Measurements from ENCODE around the gene SLC40A1.

Gene SLC40A1

DNA sequence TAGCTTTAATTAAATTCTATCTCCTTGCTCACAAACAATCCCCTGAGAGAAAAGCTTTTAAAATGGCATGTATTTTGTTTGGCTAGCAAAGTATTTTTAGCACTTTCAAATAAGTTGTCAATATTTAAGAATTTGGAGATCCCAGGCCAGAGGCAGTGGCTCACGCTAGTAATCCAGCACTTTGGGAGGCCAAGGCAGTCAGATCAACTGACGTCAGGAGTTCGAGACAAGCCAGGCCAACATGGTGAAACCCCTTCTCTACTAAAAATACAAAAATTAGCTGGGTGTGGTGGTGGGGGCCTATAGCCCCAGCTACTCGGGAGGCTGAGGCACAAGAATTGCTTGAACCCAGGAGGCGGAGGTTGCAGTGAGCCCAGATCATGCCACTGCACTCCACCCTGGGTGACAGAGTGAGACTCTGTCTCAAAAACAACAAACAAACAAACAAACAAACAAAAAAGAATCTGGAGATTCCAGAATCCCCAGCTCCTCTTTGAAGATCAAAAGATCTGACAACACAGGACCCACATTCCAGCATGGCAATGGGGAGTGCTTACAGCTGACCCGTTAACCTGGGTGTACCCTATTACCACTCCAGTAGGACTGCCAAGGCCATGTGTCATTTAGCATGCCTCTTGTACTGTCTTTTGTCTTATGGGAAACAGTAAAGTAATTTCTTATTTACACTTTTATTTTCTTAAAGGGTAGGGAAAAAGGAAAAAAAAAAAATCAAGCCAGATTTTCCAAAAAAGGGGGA is 21.9 kb downstream of the SLC40A1 start:
- Histone ChIP-seq H3K36me3 (no peaks in the 10 kb centered on the region), H3K4me3 (ENCODE audit: low read depth, low read length) (no peak overlapping the region), H3K9me3 (no peaks in the 10 kb centered on the region), H3K4me1 (peaks cover 9% of the 10 kb centered on the region; the same call in 1 of the 2 replicates), H3K27me3 (no peaks in the 10 kb centered on the region)
- no peak for DNase-seq
- TF ChIP-seq, protein P1, sequence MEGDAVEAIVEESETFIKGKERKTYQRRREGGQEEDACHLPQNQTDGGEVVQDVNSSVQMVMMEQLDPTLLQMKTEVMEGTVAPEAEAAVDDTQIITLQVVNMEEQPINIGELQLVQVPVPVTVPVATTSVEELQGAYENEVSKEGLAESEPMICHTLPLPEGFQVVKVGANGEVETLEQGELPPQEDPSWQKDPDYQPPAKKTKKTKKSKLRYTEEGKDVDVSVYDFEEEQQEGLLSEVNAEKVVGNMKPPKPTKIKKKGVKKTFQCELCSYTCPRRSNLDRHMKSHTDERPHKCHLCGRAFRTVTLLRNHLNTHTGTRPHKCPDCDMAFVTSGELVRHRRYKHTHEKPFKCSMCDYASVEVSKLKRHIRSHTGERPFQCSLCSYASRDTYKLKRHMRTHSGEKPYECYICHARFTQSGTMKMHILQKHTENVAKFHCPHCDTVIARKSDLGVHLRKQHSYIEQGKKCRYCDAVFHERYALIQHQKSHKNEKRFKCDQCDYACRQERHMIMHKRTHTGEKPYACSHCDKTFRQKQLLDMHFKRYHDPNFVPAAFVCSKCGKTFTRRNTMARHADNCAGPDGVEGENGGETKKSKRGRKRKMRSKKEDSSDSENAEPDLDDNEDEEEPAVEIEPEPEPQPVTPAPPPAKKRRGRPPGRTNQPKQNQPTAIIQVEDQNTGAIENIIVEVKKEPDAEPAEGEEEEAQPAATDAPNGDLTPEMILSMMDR (IDR thresholded peaks at IDR 0.05; ENCODE audit: low read depth, low read length) = no peak

DNA sequence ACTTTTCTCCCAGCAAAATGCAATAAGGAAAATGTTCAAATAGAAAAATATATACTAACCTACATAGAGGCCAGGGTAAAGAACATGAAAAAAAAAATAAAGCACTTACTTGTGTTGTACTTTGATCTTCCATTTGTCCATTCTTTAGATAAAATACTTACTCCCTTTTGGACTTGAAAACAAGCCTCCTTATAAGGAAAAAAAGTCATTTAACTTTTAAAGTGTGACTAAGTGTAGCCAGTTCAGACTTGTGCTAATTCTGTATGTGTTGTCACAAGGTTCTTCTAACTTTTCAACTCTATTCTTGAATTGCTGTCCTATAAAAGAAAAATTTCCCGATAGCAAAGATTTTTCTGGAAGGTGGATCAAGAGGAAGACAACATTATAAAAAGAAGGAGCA is 23.2 kb downstream of the SLC40A1 start:
- no peaks in the 10 kb centered on the region for H3K36me3 ChIP-seq
- H3K27me3 ChIP-seq = no peaks in the 10 kb centered on the region
- peaks cover 9% of the 10 kb centered on the region; the same call in 1 of the 2 replicates for H3K4me1 ChIP-seq
- no peak for DNase-seq
- H3K4me3 ChIP-seq (ENCODE audit: low read depth, low read length) = no peak overlapping the region
- TF ChIP-seq, protein P1 (IDR thresholded peaks at IDR 0.05; ENCODE audit: low read depth, low read length) = no peak
- no peaks in the 10 kb centered on the region for H3K9me3 ChIP-seq

DNA sequence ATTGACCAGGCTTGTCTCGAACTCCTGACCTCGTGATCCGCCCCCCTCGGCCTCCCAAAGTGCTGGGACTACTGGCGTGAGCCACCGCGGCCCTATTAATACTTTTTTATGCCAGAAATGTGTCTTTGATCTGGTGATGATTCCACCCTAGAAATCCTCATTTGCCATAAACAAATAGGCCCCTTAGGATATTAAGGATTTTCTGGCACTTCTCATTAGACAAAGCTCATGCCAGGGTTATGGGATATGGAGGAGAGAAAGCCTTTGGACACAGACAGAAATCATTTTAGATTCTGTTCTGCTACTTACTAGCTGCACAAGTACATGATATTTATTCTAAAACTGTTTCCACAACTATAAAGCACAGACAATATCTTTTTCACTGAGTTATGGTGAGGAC is 24.1 kb downstream of the SLC40A1 start:
- H3K27me3 ChIP-seq = no peaks in the 10 kb centered on the region
- peaks cover 6% of the 10 kb centered on the region; the same call in 1 of the 2 replicates for H3K4me1 ChIP-seq
- no peak overlapping the region for H3K4me3 ChIP-seq (ENCODE audit: low read depth, low read length)
- no peak for DNase-seq
- H3K36me3 ChIP-seq = no peaks in the 10 kb centered on the region
- H3K9me3 ChIP-seq = no peaks in the 10 kb centered on the region
- TF ChIP-seq, protein P1 (IDR thresholded peaks at IDR 0.05; ENCODE audit: low read depth, low read length) = no peak

DNA sequence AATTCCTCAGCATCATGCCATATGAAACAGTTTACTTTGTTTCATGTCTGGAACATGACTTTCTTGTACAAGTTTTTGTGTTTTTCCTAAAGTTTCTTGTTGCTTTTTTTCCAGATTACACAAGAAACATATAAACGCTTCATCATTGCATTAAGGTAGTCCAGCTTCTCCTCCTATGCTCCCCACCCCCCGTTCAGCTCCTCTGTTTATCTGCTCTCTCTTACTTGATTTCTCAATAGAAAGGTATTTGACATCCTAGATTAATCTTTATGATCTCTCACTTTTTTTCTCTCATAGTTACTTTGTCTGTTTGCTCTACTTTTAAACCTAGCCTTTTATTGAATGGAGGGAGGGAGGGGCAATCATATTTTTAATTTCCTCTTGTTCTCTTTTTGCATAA is 25.4 kb downstream of the SLC40A1 start:
- H3K36me3 ChIP-seq = no peaks in the 10 kb centered on the region
- H3K4me3 ChIP-seq (ENCODE audit: low read depth, low read length) = no peak overlapping the region
- H3K27me3 ChIP-seq = no peaks in the 10 kb centered on the region
- TF ChIP-seq, protein P1 (IDR thresholded peaks at IDR 0.05; ENCODE audit: low read depth, low read length) = no peak
- DNase-seq = no peak
- H3K4me1 ChIP-seq = peaks cover 6% of the 10 kb centered on the region; the same call in 1 of the 2 replicates
- no peaks in the 10 kb centered on the region for H3K9me3 ChIP-seq

DNA sequence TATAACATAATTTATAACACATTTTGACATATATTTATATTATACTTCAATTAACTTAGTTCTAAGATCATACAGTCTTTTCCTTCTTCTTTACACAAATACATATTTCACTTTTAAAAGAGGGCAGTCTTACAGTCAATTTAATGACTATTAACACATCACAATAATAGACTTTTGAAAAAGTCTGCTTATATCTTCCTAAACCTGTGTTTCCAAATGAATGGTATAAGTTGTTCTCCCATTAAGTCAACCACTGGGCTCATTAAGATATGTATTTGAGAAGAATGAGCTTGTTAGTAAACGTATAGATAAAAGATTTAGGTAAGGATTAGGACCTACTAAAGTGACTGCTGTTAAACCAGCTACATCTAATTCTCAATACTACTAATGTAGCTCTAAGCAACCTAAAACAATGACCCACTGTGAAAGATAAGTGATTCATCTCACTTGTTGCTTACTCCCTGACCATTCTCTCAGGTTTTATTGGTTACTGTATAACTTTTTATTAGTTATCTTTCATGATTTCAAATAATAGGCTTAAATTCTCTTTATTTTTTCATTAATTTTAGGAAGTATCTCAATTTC is 27.0 kb downstream of the SLC40A1 start:
- no peaks in the 10 kb centered on the region for H3K36me3 ChIP-seq
- no peaks in the 10 kb centered on the region for H3K27me3 ChIP-seq
- DNase-seq = no peak
- 0 out of 2 replicates have a peak, but pooled peaks cover 2% of the 10 kb centered on the region for H3K4me1 ChIP-seq
- no peak overlapping the region for H3K4me3 ChIP-seq (ENCODE audit: low read depth, low read length)
- TF ChIP-seq, protein P1 (IDR thresholded peaks at IDR 0.05; ENCODE audit: low read depth, low read length) = no peak
- no peaks in the 10 kb centered on the region for H3K9me3 ChIP-seq

DNA sequence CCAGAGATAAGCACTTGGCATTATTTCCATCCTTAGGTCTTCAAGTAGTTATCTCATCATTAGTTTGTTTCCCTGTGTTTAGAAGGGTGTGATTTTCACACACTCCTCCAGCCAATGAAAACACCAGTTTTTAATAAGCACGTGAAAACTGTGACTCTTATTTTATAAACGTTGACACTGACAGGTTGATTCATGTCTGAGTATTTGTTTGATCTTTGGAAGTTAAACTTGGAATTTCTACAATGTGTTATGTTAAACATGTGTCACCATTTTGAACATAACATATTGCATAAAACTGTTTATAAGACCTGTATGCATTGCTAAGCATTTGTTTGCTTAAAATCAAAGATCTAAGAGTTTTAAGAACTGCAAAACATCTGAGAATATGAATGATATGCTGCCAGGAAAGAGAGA is 27.6 kb downstream of the SLC40A1 start:
- TF ChIP-seq, protein P1 (IDR thresholded peaks at IDR 0.05; ENCODE audit: low read depth, low read length) = no peak
- no peak overlapping the region for H3K4me3 ChIP-seq (ENCODE audit: low read depth, low read length)
- no peaks in the 10 kb centered on the region for H3K27me3 ChIP-seq

More for the DNA sequence above, 27.6 kb downstream of the SLC40A1 start:
- DNase-seq = no peak
- Histone ChIP-seq H3K36me3 (no peaks in the 10 kb centered on the region), H3K4me1 (0 out of 2 replicates have a peak, but pooled peaks cover 2% of the 10 kb centered on the region), H3K9me3 (no peaks in the 10 kb centered on the region)

Data from BE2C (cell line).